Middle frontal gyrus (tissue), 1 donor: ENCODE results near the gene ABCC1.
A peak's percentile ranks its signal among the peaks of the same experiment; 100 is the strongest.
"Not testable (repeated sequence)": the region's sequence is repeated elsewhere in the genome, so short reads cannot be mapped to it uniquely, and the experiment has no call there.

ENCODE experiments used
- DNase-seq: peaks from one replicate; pipeline ENCODE4 v3.0.0-alpha.2; 2015; ENCODE audit warnings: low spot score; ENCODE audit errors: extremely low spot score

The ABCC1 gene

GRCh38 chr16:16136588-16136987 is 187.2 kb downstream of the ABCC1 start:
- no peak for DNase-seq

DNA sequence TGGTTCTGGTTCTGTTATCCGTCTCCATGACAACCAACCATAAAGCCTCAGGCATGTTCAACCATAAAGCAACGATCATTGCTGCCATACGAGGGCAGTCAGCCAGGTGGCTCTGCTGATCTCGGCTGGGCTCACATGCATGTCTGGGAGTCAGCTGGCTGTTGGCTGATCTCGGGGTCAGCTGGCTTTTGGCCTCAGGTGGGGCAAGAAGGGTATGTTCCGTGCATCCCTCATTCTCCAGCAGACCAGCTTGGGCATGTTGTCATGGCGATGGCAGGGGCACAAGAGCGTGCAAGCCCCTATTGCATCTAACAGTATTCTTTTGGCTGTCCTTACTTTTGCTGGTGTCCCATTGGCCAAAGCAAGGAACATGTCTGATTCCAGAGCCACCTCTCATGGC is 187.7 kb downstream of the ABCC1 start:
- DNase-seq, result no peak

DNA sequence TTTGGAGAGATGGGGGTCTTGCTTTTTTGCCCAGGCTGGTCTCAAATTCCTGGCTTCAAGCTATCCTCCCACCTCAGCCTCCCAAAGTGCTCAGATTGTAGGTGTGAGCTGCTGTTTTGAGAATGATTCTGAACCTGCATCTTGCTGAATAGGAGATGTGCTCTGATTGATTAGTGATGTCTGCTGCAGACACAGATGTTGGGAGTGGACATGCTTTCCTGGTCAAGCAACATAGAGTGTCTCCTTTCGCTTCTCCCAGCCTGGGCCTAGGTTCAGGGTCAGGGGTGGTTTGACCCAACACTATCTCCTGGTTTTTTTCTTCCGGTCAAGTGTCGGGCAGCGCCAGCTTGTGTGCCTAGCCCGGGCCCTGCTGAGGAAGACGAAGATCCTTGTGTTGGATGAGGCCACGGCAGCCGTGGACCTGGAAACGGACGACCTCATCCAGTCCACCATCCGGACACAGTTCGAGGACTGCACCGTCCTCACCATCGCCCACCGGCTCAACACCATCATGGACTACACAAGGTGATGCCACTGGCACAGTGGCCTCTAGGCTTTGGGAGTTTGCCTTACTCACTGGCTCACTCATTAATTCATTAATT is 188.7 kb downstream of the ABCC1 start:
- no peak for DNase-seq

- no peak for DNase-seq
Measured at GRCh38 chr16:16139061-16139460, 189.6 kb downstream of the ABCC1 start.

DNA sequence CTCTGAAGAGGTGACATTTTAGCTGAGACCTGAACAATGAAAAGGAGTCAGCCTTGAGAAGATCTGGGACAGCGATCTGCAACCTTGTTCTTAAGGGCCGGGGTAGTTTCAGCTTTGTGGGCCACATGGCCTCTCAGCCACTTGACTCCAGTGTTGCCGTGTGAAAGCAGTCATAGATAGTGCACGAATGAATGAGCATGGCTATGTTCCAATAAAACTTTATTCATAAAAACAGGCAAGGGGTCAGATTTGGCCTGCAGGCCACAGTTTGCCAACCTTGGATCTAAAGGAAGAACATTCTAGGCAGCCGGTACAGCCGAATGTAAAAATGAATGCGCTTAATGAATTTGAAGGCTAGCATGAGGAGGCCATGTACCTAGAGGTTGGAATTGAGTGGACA is 190.4 kb downstream of the ABCC1 start:
- no peak for DNase-seq

DNA sequence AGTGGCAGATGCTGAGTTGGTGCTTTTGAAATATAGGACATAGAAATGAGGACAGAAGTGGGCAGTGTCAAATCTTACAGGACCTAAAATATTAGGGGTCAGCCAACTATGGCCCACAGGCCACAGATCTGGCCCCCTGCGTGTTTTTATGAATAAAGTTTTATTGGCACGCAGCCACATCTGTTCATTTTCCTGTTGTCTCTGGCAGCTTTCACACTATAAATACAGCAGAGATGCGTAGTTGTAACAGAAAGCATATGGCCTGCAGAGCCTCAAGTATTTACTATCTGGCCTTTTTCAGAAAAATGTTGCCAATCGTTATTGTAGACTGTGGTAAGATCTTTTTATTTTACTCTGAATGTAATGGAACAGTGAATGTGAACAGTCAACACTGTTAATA is 191.1 kb downstream of the ABCC1 start:
- DNase-seq, result no peak

GRCh38 chr16:16141141-16141540 is 191.7 kb downstream of the ABCC1 start:
- no peak for DNase-seq

GRCh38 chr16:16141784-16142396 is 192.5 kb downstream of the ABCC1 start:
- no peak for DNase-seq

DNA sequence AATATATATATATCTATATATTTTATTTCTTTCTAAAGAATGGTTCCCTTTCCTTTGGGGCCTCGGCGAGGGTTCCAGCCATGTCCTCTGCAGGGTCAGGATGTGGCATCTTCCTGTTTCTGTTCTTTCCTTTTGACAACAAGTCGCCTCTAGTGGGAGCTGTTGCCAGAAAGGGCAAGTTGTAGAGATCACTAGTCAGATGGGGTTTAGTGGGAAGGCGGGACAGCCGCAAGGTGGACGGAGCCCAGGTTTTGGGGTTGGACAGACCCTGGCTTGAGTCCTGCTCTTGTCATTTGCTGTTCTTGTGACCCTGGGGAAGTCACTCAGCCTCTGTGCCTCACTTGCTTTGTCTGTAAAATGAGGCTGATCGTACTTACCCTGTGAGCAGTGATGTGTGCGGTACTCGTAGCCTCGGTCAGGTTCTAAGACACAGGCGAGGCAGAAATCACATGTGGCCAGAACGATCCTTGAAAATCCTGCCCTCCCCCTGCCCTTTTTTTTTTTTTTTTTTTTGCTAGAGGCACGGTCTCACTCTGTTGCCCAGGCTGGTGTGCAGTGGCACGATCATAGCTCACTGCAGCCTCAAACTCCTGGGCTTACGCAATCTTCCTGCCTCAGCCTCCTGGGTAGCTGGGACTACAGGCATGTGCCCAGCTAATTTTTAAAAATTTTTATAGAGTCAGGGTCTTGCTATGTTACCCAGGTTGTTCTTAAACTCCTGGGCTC is 193.8 kb downstream of the ABCC1 start:
- no peak for DNase-seq

GRCh38 chr16:16143931-16144330 is 194.5 kb downstream of the ABCC1 start:
- DNase-seq, result no peak

GRCh38 chr16:16144416-16144815 is 195.0 kb downstream of the ABCC1 start:
- DNase-seq, result no peak

- no peak for DNase-seq
Measured at GRCh38 chr16:16145286-16145685, 195.9 kb downstream of the ABCC1 start.

GRCh38 chr16:16146380-16147315 is 197.2 kb downstream of the ABCC1 start:
- DNase-seq, result no peak

- no peak for DNase-seq
Measured at GRCh38 chr16:16147316-16147999, 198.0 kb downstream of the ABCC1 start.

DNA sequence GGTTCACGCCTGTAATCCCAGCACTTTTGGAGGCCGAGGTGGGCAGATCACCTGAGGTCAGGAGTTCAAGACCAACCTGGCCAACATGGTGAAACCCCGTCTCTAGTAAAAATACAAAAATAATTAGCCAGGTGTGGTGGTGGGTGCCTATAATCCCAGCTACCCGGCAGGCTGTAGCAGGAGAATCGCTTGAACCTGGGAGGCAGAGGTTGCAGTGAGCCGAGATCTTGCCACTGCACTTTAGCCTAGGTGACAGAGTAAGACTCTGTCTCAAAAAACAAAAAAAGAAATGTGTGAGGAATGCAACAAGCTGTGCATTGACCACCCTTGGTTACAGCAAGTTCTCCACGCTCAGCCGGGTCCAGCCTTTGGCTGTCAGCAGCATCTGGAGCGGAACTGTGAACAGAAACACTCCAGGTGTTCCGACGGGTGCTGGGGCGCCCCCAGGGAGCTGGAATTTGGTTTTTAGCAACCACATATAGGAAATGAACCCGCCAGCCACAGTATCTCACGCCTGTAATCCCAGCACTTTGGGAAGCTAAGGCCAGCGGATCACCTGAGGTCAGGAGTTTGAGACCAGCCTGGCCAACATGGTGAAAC is 198.7 kb downstream of the ABCC1 start:
- not testable (repeated sequence) for DNase-seq

DNA sequence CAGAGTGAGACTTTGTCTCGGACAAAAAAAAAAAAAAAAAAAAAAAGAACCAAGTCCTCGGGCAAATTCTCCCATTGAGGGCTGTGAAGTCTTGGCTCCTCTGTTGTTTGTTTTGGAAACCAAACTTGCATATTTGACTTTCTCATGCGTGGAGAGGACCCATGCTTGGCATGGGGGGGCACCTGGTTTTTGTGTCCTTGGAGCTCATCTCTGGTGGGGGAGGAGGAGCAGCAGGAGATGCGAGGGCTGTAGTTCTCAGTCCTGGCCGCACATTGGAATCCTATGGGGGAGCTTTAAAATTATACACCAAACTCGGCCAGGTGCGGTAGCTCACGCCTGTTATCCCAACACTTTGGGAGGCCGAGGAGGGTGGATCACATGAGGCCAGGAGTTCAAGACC is 199.3 kb downstream of the ABCC1 start:
- no peak for DNase-seq

DNA sequence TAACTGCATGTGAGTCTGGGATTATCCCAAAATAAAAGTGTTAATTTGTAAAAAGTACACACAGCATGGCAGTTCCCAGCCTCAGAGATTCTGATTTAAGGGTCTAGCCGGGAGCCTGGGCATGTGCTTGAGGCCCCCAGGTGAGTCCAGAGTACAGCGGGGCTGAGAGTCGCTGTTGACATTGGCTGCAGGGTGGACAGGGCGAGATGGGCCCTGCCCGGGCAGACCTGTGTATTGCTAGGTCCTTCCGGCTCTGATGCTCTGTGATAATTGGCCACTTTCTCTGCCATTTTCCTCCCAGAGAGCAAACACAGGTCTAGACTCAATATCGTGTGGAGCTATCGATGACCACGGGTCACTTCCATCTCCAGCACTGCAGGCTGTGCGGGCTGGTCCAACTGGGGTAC is 200.3 kb downstream of the ABCC1 start:
- DNase-seq, result no peak

GRCh38 chr16:16150117-16150877 is 200.9 kb downstream of the ABCC1 start:
- peak; percentile 39 for DNase-seq

- DNase-seq, result no peak
Measured at GRCh38 chr16:16150878-16151152, 201.4 kb downstream of the ABCC1 start.

DNA sequence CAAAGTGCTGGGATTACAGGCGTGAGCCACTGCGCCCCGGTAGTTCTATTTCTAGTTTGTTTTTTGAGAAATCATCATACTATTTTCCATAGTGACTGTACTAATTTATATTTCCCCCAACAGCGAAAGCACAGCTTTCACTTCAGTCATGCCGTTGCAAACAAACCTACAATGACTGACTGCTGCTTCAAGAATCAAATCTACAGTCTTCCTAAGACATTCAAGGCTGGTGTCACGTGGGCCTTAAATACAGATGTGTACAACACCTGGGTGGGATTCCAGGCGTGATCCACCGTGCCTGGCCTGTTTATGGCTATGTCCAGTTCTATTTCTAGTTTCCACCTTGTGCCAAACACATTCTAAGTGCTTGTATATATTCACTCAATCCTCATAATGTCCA is 201.9 kb downstream of the ABCC1 start:
- DNase-seq, result no peak
